Measurements from ENCODE around the gene TMPRSS12.
"Not testable (repeated sequence)": the region's sequence is repeated elsewhere in the genome, so short reads cannot be mapped to it uniquely, and the experiment has no call there.

DNA sequence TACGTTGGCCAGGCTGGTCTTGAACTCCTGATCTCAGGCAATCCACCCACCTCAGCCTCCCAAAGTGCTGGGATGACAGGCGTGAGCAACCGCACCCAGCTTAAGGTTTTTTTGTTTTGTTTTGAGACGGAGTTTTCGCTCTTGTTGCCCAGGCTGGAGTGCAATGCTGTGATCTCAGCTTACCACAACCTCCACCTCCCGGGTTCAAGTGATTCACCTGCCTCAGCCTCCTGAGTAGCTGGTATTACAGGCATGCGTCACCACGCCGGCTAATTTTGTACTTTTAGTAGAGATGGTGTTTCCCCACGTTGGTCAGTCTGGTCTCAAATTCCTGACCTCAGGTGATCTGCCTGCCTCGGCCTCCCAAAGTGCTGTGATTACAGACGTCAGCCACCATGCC, 87.8 kb downstream of the TMPRSS12 start:
- TF ChIP-seq CTCF, POLR2A (IDR thresholded peaks at IDR 0.05): not testable (repeated sequence)
